HG03103 (cell line): ENCODE data around the gene SLC25A26.

Source experiments
- ATAC-seq: cut with Tn5 transposase; IDR thresholded peaks from one replicate; pipeline ENCODE4 v1.9.1; 2021; ENCODE audit warnings: low read depth; ENCODE audit not compliant: unreplicated experiment

Gene SLC25A26

GRCh38 chr3:66366747-66367146 is 145.9 kb downstream of the SLC25A26 start:
- ATAC-seq, result no peak

GRCh38 chr3:66367979-66368378 is 147.2 kb downstream of the SLC25A26 start:
- ATAC-seq, result no peak

GRCh38 chr3:66370179-66370578 is 149.4 kb downstream of the SLC25A26 start:
- no peak for ATAC-seq

GRCh38 chr3:66371432-66371831 is 150.6 kb downstream of the SLC25A26 start:
- no peak for ATAC-seq

GRCh38 chr3:66372681-66373350 is 152.0 kb downstream of the SLC25A26 start:
- peak; percentile 59 for ATAC-seq

GRCh38 chr3:66376568-66376967 is 155.8 kb downstream of the SLC25A26 start:
- no peak for ATAC-seq

GRCh38 chr3:66377800-66378199 is 157.0 kb downstream of the SLC25A26 start:
- no peak for ATAC-seq

- ATAC-seq, result no peak
Measured at GRCh38 chr3:66378256-66378655, 157.5 kb downstream of the SLC25A26 start.

- ATAC-seq, result no peak
Measured at GRCh38 chr3:66379565-66379964, 158.8 kb downstream of the SLC25A26 start.

GRCh38 chr3:66380200-66380932 is 159.6 kb downstream of the SLC25A26 start:
- ATAC-seq, result no peak

- ATAC-seq, result no peak
Measured at GRCh38 chr3:66381626-66382025, 160.8 kb downstream of the SLC25A26 start.

GRCh38 chr3:66382142-66382541 is 161.3 kb downstream of the SLC25A26 start:
- ATAC-seq, result no peak

- ATAC-seq, result no peak
Measured at GRCh38 chr3:66383023-66383422, 162.2 kb downstream of the SLC25A26 start.

- no peak for ATAC-seq
Measured at GRCh38 chr3:66383998-66384745, 163.4 kb downstream of the SLC25A26 start.

- ATAC-seq, result no peak
Measured at GRCh38 chr3:66385066-66385465, 164.3 kb downstream of the SLC25A26 start.

- ATAC-seq, result peak; percentile 84
Measured at GRCh38 chr3:66386011-66386924, 165.5 kb downstream of the SLC25A26 start.

GRCh38 chr3:66386925-66387650 is 166.3 kb downstream of the SLC25A26 start:
- ATAC-seq, result peak; percentile 20

GRCh38 chr3:66390013-66390412 is 169.2 kb downstream of the SLC25A26 start:
- ATAC-seq, result no peak

GRCh38 chr3:66392512-66392911 is 171.7 kb downstream of the SLC25A26 start:
- no peak for ATAC-seq

- ATAC-seq, result no peak
Measured at GRCh38 chr3:66392966-66393332, 172.1 kb downstream of the SLC25A26 start.
